ENCODE results near the gene DISC1.
"Not testable (repeated sequence)": the region's sequence is repeated elsewhere in the genome, so short reads cannot be mapped to it uniquely, and the experiment has no call there.

DISC1 gene

DNA sequence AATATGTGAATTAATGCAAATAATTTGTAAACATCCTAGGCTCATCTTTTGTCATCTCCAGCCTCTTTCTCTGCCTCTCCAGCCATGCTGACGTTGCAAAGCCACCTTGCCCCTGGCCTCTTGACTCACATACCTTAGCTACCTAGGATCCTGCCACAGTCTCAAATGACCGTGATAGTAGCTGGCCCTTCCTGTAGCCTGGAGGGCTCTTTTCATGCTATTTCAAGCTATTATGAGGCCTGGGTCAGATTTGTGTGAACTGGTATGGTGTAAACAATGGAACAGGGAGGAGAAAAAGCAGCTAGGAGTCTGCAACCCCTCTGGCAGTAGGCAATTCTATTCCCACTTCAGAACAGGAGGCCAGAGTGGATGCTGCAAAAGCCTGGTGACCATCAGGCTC, 337.7 kb downstream of the DISC1 start:
- DNase-seq (ENCODE audit: insufficient read length, low spot score) (no peak), FAIRE-seq (no peak)
- no peak for TF ChIP-seq PAX5 (IDR thresholded peaks at IDR 0.05; ENCODE audit: insufficient read depth, low read length, severe bottlenecking)

DNA sequence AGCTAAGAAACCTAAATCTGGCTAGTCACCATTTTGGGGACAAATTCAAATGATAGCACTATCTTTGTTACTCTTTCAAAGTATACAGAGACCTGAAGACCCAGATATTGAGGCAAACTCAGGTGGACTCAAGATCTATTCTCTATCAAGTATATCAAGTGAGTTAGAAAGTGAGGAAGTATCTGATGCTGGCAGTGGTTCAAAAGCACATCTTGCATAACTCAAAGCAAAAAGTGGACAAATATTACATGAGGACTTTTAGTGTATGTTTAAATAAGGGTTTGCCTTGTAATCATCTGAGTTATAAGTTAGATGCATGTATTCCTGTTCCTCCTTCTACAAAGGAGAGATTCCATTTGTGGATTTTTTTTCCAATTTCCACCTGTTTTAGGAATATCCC, 338.4 kb downstream of the DISC1 start:
- FAIRE-seq, result no peak
- TF ChIP-seq PAX5 (IDR thresholded peaks at IDR 0.05; ENCODE audit: insufficient read depth, low read length, severe bottlenecking) (no peak), POLR2AphosphoS5 (IDR thresholded peaks at IDR 0.05; ENCODE audit: low read depth, low read length) (no peak), POLR2A (IDR thresholded peaks at IDR 0.05; ENCODE audit: low read depth, low read length) (no peak), POU2F2 (IDR thresholded peaks at IDR 0.05; ENCODE audit: low read depth, low read length) (no peak), TAF1 (IDR thresholded peaks at IDR 0.05; ENCODE audit: low read depth, low read length) (no peak), SPI1 (IDR thresholded peaks at IDR 0.05; ENCODE audit: low read depth, low read length) (no peak)

DNA sequence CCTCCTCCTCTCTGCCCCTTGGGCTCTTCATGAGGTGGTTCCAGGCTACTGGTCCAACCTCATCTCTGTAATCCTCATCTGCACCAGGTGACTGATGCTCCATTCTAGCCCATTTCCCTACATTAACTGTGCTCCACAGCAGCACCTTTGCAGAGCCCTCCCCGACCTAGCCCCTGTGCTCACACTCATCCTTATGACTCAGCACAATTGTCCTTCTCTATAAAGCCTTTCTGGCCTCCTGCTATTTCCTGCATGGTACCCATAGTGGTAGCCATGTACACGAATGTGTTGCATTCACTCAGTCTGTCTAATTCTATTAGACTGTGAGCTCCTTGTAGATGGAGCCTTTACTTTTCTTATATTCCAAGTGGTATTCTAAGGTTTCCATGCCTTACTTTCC, 339.0 kb downstream of the DISC1 start:
- TF ChIP-seq TAF1 (IDR thresholded peaks at IDR 0.05; ENCODE audit: low read depth, low read length) (no peak), POLR2AphosphoS5 (IDR thresholded peaks at IDR 0.05; ENCODE audit: low read depth, low read length) (no peak), PAX5 (IDR thresholded peaks at IDR 0.05; ENCODE audit: insufficient read depth, low read length, severe bottlenecking) (no peak), POU2F2 (IDR thresholded peaks at IDR 0.05; ENCODE audit: low read depth, low read length) (no peak), SPI1 (IDR thresholded peaks at IDR 0.05; ENCODE audit: low read depth, low read length) (no peak), POLR2A (IDR thresholded peaks at IDR 0.05; ENCODE audit: low read depth, low read length) (no peak)
- FAIRE-seq, result no peak
- no peak for DNase-seq (ENCODE audit: insufficient read length, low spot score)

More for the DNA sequence above, 338.4 kb downstream of the DISC1 start:
- DNase-seq (ENCODE audit: insufficient read length, low spot score), result no peak

DNA sequence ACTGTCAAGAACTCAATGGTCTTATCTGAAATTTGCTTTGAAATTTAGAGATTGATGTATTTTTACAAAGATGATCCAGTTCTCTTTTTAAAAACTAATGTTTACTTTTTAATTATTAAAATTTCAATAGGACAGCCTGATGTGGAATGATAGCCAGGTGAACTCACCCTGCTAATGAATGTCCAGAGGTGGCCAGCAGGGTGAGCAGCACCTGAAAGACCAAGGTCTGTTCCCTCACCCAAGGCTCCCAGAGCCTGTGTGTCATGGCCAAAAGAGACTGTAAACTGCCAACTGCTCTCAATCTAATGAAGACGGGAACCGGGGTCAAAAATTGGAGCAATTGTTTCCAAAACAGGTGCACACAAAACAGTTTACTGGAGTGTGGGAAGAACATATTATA, 340.4 kb downstream of the DISC1 start:
- DNase-seq (ENCODE audit: insufficient read length, low spot score) (no peak), FAIRE-seq (no peak)

DNA sequence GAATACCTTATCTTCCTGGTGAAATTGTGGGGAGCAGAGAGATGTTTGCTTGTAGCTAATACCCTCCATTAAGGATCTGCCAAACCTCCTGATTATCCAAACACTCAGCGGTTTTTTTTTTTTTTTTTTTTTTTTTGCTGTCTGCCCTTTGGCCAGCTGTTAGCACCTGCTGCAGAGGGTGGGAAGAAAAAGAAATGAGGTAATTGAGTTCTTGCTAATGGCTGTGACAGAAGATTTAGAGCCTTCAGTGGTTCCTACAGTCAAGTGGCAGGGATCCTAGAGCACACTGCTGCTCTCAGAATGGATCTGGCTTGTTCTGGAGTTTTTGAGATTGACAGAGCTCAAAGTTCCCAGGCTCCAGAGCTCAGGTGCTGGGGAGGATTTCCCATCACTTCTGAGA, 342.5 kb downstream of the DISC1 start:
- DNase-seq (ENCODE audit: insufficient read length, low spot score) (no peak), FAIRE-seq (no peak)
- TF ChIP-seq SPI1 (IDR thresholded peaks at IDR 0.05; ENCODE audit: low read depth, low read length), result no peak
- TF ChIP-seq POU2F2 (IDR thresholded peaks at IDR 0.05; ENCODE audit: low read depth, low read length), result no peak
- TF ChIP-seq POLR2AphosphoS5 (IDR thresholded peaks at IDR 0.05; ENCODE audit: low read depth, low read length), result no peak
- no peak for TF ChIP-seq POLR2A (IDR thresholded peaks at IDR 0.05; ENCODE audit: low read depth, low read length)
- TF ChIP-seq PAX5 (IDR thresholded peaks at IDR 0.05; ENCODE audit: insufficient read depth, low read length, severe bottlenecking), result no peak
- no peak for TF ChIP-seq TAF1 (IDR thresholded peaks at IDR 0.05; ENCODE audit: low read depth, low read length)

More for the DNA sequence above, 340.4 kb downstream of the DISC1 start:
- TF ChIP-seq POLR2AphosphoS5 (IDR thresholded peaks at IDR 0.05; ENCODE audit: low read depth, low read length) (no peak), POLR2A (IDR thresholded peaks at IDR 0.05; ENCODE audit: low read depth, low read length) (no peak), TAF1 (IDR thresholded peaks at IDR 0.05; ENCODE audit: low read depth, low read length) (no peak), PAX5 (IDR thresholded peaks at IDR 0.05; ENCODE audit: insufficient read depth, low read length, severe bottlenecking) (no peak), SPI1 (IDR thresholded peaks at IDR 0.05; ENCODE audit: low read depth, low read length) (no peak), POU2F2 (IDR thresholded peaks at IDR 0.05; ENCODE audit: low read depth, low read length) (no peak)

DNA sequence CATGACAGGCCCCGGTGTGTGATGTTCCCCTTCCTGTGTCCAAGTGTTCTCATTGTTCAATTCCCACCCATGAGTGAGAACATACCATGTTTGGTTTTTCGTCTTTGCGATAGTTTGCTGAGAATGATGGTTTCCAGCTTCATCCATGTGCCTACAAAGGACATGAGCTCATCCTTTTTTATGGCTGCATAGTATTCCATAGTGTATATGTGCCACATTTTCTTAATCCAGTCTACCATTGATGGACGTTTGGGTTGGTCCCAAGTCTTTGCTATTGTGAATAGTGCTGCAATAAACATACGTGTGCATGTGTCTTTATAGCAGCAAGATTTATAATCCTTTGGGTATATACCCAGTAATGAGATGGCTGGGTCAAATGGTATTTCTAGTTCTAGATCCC, 343.2 kb downstream of the DISC1 start:
- DNase-seq (ENCODE audit: insufficient read length, low spot score); FAIRE-seq: not testable (repeated sequence)

DNA sequence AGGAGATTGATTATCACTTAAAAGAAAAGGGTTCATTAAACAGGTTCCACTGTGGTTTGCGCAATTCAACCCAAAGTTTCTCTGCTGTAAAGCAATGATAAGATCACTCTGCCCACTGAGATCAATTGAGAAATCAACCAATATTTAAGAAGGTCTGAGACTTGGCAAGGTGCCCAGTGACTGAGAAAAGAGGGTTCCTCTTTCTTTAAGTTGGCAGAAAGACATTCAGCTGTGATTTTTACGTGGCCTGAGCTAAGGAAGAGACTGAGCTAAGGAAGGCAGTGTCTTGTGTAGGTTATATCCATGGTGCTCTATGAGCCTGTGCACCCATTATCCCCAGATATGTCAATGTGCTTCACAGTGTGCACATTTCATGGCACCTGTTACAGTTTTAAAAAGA, 344.1 kb downstream of the DISC1 start:
- TF ChIP-seq POLR2AphosphoS5 (IDR thresholded peaks at IDR 0.05; ENCODE audit: low read depth, low read length) (no peak), POU2F2 (IDR thresholded peaks at IDR 0.05; ENCODE audit: low read depth, low read length) (no peak), PAX5 (IDR thresholded peaks at IDR 0.05; ENCODE audit: insufficient read depth, low read length, severe bottlenecking) (no peak)
- FAIRE-seq (no peak), DNase-seq (ENCODE audit: insufficient read length, low spot score) (no peak)

DNA sequence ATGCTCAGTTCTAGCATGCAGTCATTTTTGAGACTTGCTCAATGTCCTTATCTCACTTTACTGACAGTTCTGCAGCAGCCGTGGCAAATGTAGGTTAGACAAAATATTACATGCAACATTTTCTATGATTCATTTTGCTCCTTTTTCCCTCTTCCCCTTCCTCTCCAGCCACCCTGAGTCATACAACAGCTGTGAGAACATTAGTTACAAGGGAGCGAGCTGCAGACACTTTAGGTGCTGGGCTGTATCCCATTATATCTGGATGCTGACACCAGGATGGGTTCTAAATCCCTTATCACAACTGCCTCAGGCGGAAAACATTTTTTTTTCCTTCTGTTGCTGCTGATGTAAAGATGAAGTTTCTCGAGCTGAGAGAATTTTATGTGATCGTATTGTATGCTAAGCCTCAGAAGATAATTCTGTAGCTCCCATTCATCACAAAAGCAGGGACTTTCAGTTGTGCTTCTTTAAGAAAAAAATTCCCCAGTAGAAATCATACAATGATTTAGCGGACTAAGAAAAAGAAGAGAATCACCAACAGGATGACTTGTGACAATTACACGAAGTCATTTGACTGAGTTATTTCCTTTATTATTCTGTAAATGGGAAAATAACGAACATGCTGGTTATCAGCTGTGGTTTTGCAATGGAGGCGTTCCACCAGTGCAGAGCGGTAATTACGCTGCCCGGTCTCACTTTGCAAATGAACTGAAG, 345.0 kb downstream of the DISC1 start:
- FAIRE-seq (no peak), DNase-seq (ENCODE audit: insufficient read length, low spot score) (no peak)
- TF ChIP-seq POU2F2 (IDR thresholded peaks at IDR 0.05; ENCODE audit: low read depth, low read length) (no peak), SPI1 (IDR thresholded peaks at IDR 0.05; ENCODE audit: low read depth, low read length) (no peak), POLR2AphosphoS5 (IDR thresholded peaks at IDR 0.05; ENCODE audit: low read depth, low read length) (no peak), POLR2A (IDR thresholded peaks at IDR 0.05; ENCODE audit: low read depth, low read length) (no peak), PAX5 (IDR thresholded peaks at IDR 0.05; ENCODE audit: insufficient read depth, low read length, severe bottlenecking) (no peak), TAF1 (IDR thresholded peaks at IDR 0.05; ENCODE audit: low read depth, low read length) (no peak)

DNA sequence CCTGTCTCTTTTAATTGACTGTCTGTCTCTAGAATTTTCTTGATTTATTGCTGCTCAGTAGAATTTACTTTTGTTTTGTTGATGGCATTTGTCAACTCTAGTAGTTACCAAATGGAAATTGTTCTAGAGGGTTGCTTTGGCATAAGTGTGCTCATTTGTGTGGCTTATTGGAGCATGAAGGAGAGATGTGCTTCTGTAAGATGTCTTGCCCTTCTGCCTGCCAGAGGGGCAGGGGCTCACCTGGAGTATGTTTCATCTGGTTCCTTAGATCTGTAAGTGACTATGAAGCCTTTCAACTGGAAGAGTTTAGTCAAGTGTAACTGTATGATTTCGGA, 345.5 kb downstream of the DISC1 start:
- no peak for FAIRE-seq
- no peak for DNase-seq (ENCODE audit: insufficient read length, low spot score)
- TF ChIP-seq PAX5 (IDR thresholded peaks at IDR 0.05; ENCODE audit: insufficient read depth, low read length, severe bottlenecking) (no peak), POU2F2 (IDR thresholded peaks at IDR 0.05; ENCODE audit: low read depth, low read length) (no peak), POLR2A (IDR thresholded peaks at IDR 0.05; ENCODE audit: low read depth, low read length) (no peak), SPI1 (IDR thresholded peaks at IDR 0.05; ENCODE audit: low read depth, low read length) (no peak), POLR2AphosphoS5 (IDR thresholded peaks at IDR 0.05; ENCODE audit: low read depth, low read length) (no peak), TAF1 (IDR thresholded peaks at IDR 0.05; ENCODE audit: low read depth, low read length) (no peak)

DNA sequence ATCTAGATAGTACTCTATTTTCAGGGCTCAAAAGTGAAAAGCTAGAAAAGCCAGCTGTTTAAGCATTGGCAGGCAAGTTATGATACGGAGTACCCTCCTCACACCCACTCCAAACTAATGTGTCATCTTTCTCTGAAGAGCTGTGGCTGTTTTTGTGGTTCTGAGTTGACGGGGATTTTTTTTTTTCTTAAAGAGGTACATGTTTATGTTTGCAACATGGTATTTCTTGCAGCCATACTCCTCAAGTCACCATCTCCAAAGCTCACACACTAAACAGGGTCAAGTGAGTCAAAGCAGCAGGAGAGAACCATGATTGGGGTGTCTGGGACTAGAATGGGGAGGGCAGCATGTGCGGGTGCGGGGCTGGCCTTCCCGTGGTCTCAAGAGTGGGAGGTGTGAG, 347.2 kb downstream of the DISC1 start:
- no peak for TF ChIP-seq PAX5 (IDR thresholded peaks at IDR 0.05; ENCODE audit: insufficient read depth, low read length, severe bottlenecking)
- no peak for TF ChIP-seq POU2F2 (IDR thresholded peaks at IDR 0.05; ENCODE audit: low read depth, low read length)
- TF ChIP-seq POLR2A (IDR thresholded peaks at IDR 0.05; ENCODE audit: low read depth, low read length), result no peak
- no peak for TF ChIP-seq SPI1 (IDR thresholded peaks at IDR 0.05; ENCODE audit: low read depth, low read length)
- no peak for TF ChIP-seq TAF1 (IDR thresholded peaks at IDR 0.05; ENCODE audit: low read depth, low read length)
- no peak for TF ChIP-seq POLR2AphosphoS5 (IDR thresholded peaks at IDR 0.05; ENCODE audit: low read depth, low read length)
- FAIRE-seq (no peak), DNase-seq (ENCODE audit: insufficient read length, low spot score) (no peak)

All from GM12891 (cell line).